HEK293 (cell line): ENCODE data around the gene CCNK.

Experiments used
- CTCF ChIP-seq: fragments of 450-650 bp; formaldehyde crosslinking; IDR thresholded peaks from 2 replicates; pipeline ENCODE4 v1.5.1; 2016; ENCODE audit warnings: missing biosample characterization, missing genetic modification characterization
- ZNF24 ChIP-seq: fragments of 450-650 bp; formaldehyde crosslinking; IDR thresholded peaks from 2 replicates; pipeline ENCODE4 v1.5.1; 2016; ENCODE audit warnings: missing biosample characterization, missing genetic modification characterization
- ZNF558 ChIP-seq: fragments of 450-650 bp; formaldehyde crosslinking; IDR thresholded peaks from 2 replicates; pipeline ENCODE4 v1.5.1; 2016; ENCODE audit warnings: missing biosample characterization, missing genetic modification characterization
- ZNF596 ChIP-seq: fragments of 450-650 bp; IDR thresholded peaks from 2 replicates; pipeline ENCODE4 v1.5.0; 2018; ENCODE audit warnings: missing biosample characterization, mild to moderate bottlenecking, missing genetic modification characterization, moderate library complexity
- ZNF654 ChIP-seq: fragments of 450-650 bp; formaldehyde crosslinking; IDR thresholded peaks from 2 replicates; pipeline ENCODE4 v1.5.1; 2016; ENCODE audit warnings: low read depth, missing biosample characterization, missing genetic modification characterization
- ZNF785 ChIP-seq: fragments of 450-650 bp; formaldehyde crosslinking; IDR thresholded peaks from 2 replicates; pipeline ENCODE4 v1.5.1; 2016; ENCODE audit warnings: missing biosample characterization, missing genetic modification characterization

- TF ChIP-seq CTCF (no peak), ZNF785 (tag by site-specific recombination) (no peak), ZNF596 (tag by site-specific recombination) (no peak), ZNF24 (tag by site-specific recombination) (no peak), ZNF558 (no peak), ZNF654 (tag by site-specific recombination) (no peak)
Observed at GRCh38 chr14:99523704-99524055, 42.5 kb downstream of the CCNK start.
